CD14-positive monocyte (primary cell): ENCODE data around the gene CNBP. TPM values are rescaled to one million over a fixed set of nuclear protein-coding genes. Genes with fewer than 3 reads are reported as not detected.
A peak's percentile ranks its signal among the peaks of the same experiment; 100 is the strongest.

Source experiments
- DNase-seq, 3 donors: peaks; one replicate each; pipeline ENCODE4 v3.0.0-alpha.2; 2011 to 2022
- H2AFZ ChIP-seq: 2 replicates; pipeline ENCODE4 v1.6.0; 2012; ENCODE audit warnings: mild to moderate bottlenecking, low read depth, low read length, inconsistent platforms; ENCODE audit not compliant: insufficient read depth, poor library complexity, severe bottlenecking
- H3K27ac ChIP-seq, 2 donors: 1 replicate in 1 of 2; 2 replicates in 1 of 2; pipeline ENCODE4 v1.5.1; 2012 to 2013; ENCODE audit warnings: low read length in 2 of 2, control low read depth in 1 of 2, inconsistent platforms in 1 of 2, low read depth in 1 of 2, mild to moderate bottlenecking in 1 of 2
- H3K27me3 ChIP-seq, 2 donors: one replicate each; pipeline versions ENCODE4 v1.6.0 to v1.6.1; 2011 to 2013; ENCODE audit warnings: low read length in 2 of 2; ENCODE audit not compliant: control insufficient read depth in 2 of 2, insufficient read depth in 2 of 2
- H3K36me3 ChIP-seq, 2 donors: replicated peaks in 1 of 2; 1 replicate in 1 of 2; 2 replicates in 1 of 2; pipeline versions ENCODE4 v1.5.1 to v1.6.1; 2012 to 2013; ENCODE audit warnings: low read length in 2 of 2, control low read depth in 1 of 2, inconsistent platforms in 1 of 2, mild to moderate bottlenecking in 1 of 2; ENCODE audit not compliant: insufficient read depth in 2 of 2, control insufficient read depth in 1 of 2
- H3K4me1 ChIP-seq, 2 donors: 1 replicate in 1 of 2; 2 replicates in 1 of 2; pipeline versions ENCODE4 v1.5.1 to v1.6.1; 2012 to 2013; ENCODE audit warnings: low read length in 2 of 2, control low read depth in 1 of 2, inconsistent platforms in 1 of 2, mild to moderate bottlenecking in 1 of 2, moderate library complexity in 1 of 2; ENCODE audit not compliant: insufficient read depth in 2 of 2, control insufficient read depth in 1 of 2
- H3K4me2 ChIP-seq: replicated peaks from 2 replicates; pipeline ENCODE3; 2012; ENCODE audit warnings: low read length, moderate library complexity, mild to moderate bottlenecking; ENCODE audit not compliant: poor library complexity, severe bottlenecking; ENCODE audit errors: extremely low read depth
- H3K4me3 ChIP-seq, 3 experiments: fragments of 200-600 bp in 1 of 3; sonication (generic) in 1 of 3; replicated peaks in 1 of 3; 1 replicate in 2 of 3; 2 replicates in 1 of 3; pipeline ENCODE4 v1.5.1; 2011 to 2013; ENCODE audit warnings: low read length in 3 of 3, mild to moderate bottlenecking in 3 of 3, control low read depth in 2 of 3, low read depth in 2 of 3, inconsistent platforms in 1 of 3, moderate library complexity in 1 of 3
- H3K79me2 ChIP-seq: 2 replicates; pipeline ENCODE4 v1.6.0; 2012; ENCODE audit warnings: mild to moderate bottlenecking, control low read depth, inconsistent platforms, low read length, moderate library complexity; ENCODE audit not compliant: insufficient read depth
- H3K9ac ChIP-seq: 2 replicates; pipeline ENCODE4 v1.6.0; 2017; ENCODE audit warnings: low read length, mild to moderate bottlenecking; ENCODE audit not compliant: insufficient read depth, poor library complexity, severe bottlenecking
- H3K9me3 ChIP-seq, 2 donors: replicated peaks in 1 of 2; 1 replicate in 1 of 2; 2 replicates in 1 of 2; pipeline versions ENCODE4 v1.5.1 to v1.6.1; 2012 to 2013; ENCODE audit warnings: low read length in 2 of 2, control low read depth in 1 of 2; ENCODE audit not compliant: control insufficient read depth in 1 of 2, insufficient read depth in 1 of 2
- H4K20me1 ChIP-seq: 2 replicates; pipeline ENCODE4 v1.6.0; 2012; ENCODE audit warnings: mild to moderate bottlenecking, low read length, control low read depth, moderate library complexity; ENCODE audit not compliant: insufficient read depth
- H3K27ac Mint-ChIP-seq, 7 donors: one replicate each; pipeline ENCODE4 v1.8.0; 2020; ENCODE audit warnings: mild to moderate bottlenecking in 7 of 7, mixed read lengths in 7 of 7, moderate library complexity in 6 of 7, inconsistent platforms in 2 of 7
- H3K27me3 Mint-ChIP-seq, 3 donors: one replicate each; pipeline ENCODE4 v1.8.0; 2021 to 2022; ENCODE audit warnings: low read depth in 3 of 3, mild to moderate bottlenecking in 3 of 3, mixed read lengths in 3 of 3, moderate library complexity in 3 of 3, inconsistent platforms in 1 of 3
- H3K36me3 Mint-ChIP-seq, 2 donors: one replicate each; pipeline ENCODE4 v1.8.0; 2020; ENCODE audit warnings: mixed read lengths in 2 of 2, inconsistent platforms in 1 of 2, mild to moderate bottlenecking in 1 of 2
- H3K4me1 Mint-ChIP-seq: one replicate; pipeline ENCODE4 v1.8.0; 2020; ENCODE audit warnings: mild to moderate bottlenecking, mixed read lengths
- H3K4me3 Mint-ChIP-seq, 2 donors: one replicate each; pipeline ENCODE4 v1.8.0; 2020; ENCODE audit warnings: mild to moderate bottlenecking in 2 of 2, mixed read lengths in 2 of 2, moderate library complexity in 1 of 2
- H3K9me3 Mint-ChIP-seq, 7 donors: one replicate each; pipeline ENCODE4 v1.8.0; 2020 to 2022; ENCODE audit warnings: mixed read lengths in 7 of 7, mild to moderate bottlenecking in 6 of 7, moderate library complexity in 6 of 7, inconsistent platforms in 2 of 7
- WGBS: methylation state at CpG from one replicate; pipeline ENCODE4 v1.1.5; 2013; ENCODE audit warnings: missing lambda C conversion rate; ENCODE audit not compliant: insufficient coverage; 5-methylcytosine and 5-hydroxymethylcytosine counted together
- intact Hi-C, 2 donors: fragments of 100-400 bp; cut with micrococcal nuclease; formaldehyde crosslinking; loops; one replicate each; pipeline versions ENCODE4 v1.15.0 to v1.15.1; 2023
- polyA plus RNA-seq, 3 donors: library from polyadenylated mRNA; depleted of rRNA in 1 of 3; unstranded in 2 of 3; stranded (reverse) in 1 of 3; fragments of 300-500 nt in 2 of 3; fragments of >200 nt in 1 of 3; fragmentation: Illumina TruSeq in 2 of 3; gene quantifications; 1 replicate in 2 of 3; 2 replicates in 1 of 3; pipeline ENCODE4 v1.2.3, GENCODE V29; 2012 to 2021
- TF ChIP-seq, protein P1 (sequence below): fragments of 200-600 bp; IDR thresholded peaks from one replicate; pipeline ENCODE4 v1.8.0; 2022; ENCODE audit warnings: antibody characterized with exemption, mild to moderate bottlenecking

Gene CNBP
- polyA plus RNA-seq, 3 donors, result 354 to 946 (median 845) TPM

DNA sequence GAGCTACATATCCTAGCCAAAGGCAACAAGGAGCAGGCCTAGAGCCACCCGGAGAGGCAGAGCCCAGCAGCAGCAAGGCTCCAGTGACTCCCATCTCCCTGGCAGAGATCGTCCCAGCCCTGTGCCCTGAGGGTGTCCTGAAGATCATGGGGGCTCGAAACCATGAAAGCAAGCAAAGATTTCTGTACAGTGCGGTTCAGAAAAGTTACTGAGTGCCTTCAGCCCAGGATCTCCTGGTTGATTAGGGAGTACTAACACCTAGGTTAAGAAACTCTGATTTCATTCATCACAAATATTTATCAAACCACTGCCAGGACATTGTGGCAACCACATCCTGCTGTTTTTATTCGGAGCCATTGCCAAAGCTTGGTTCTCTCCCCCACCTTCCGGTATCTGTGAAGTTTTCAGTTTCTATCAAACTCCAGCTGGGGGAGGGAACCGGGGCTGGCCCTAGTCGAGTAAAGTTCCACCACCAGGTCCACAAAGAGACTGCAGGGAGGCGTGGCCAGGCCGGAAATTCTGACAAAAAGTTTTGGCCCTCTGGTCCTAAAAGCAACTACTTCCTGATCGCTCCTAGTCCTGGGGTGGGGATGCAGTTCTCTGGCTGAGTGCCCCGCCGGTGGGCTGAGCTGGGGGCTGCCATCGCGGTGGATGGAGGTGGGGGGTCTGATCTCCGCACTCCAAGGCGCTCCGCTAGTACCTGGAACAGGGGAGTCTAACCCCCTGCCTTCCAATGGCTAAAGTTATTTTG lies 63.3 kb downstream of the CNBP start:
- intact Hi-C loops, result no loop called here
- Histone ChIP-seq H3K27ac (peak overlapping the region; percentile 92 to 95), H3K4me2 (peak overlapping the region; percentile 92), H3K9me3 (no peaks in the 10 kb centered on the region), H4K20me1 (peaks cover 68% of the 10 kb centered on the region), H2AFZ (peak overlapping the region; percentile 41), H3K79me2 (peaks cover 49% of the 10 kb centered on the region), H3K36me3 (peaks cover 21 to 38% of the 10 kb centered on the region in 2 donors), H3K4me1 (peaks cover 36 to 48% of the 10 kb centered on the region in 2 donors), H3K9ac (peak overlapping the region; percentile 93), H3K27me3 (no peaks in the 10 kb centered on the region), H3K4me3 (peak overlapping the region; percentile 83 to 96 (median 94))
- peaks cover 0 to 4% (median 0%) of the 10 kb centered on the region in 7 donors for H3K9me3 Mint-ChIP-seq
- H3K27me3 Mint-ChIP-seq, result peaks cover 3 to 9% (median 4%) of the 10 kb centered on the region in 3 donors
- 2% methylated on average over 12 of the region's 18 CpGs for WGBS
- peaks cover 54% of the 10 kb centered on the region for H3K4me1 Mint-ChIP-seq
- H3K4me3 Mint-ChIP-seq, result peak overlapping the region; percentile 87 to 90
- peak; percentile 89 to 94 (median 92) for DNase-seq
- H3K36me3 Mint-ChIP-seq, result peaks cover 34 to 39% of the 10 kb centered on the region in 2 donors
- peak overlapping the region; percentile 84 to 96 (median 92) for H3K27ac Mint-ChIP-seq
- TF ChIP-seq, protein P1, sequence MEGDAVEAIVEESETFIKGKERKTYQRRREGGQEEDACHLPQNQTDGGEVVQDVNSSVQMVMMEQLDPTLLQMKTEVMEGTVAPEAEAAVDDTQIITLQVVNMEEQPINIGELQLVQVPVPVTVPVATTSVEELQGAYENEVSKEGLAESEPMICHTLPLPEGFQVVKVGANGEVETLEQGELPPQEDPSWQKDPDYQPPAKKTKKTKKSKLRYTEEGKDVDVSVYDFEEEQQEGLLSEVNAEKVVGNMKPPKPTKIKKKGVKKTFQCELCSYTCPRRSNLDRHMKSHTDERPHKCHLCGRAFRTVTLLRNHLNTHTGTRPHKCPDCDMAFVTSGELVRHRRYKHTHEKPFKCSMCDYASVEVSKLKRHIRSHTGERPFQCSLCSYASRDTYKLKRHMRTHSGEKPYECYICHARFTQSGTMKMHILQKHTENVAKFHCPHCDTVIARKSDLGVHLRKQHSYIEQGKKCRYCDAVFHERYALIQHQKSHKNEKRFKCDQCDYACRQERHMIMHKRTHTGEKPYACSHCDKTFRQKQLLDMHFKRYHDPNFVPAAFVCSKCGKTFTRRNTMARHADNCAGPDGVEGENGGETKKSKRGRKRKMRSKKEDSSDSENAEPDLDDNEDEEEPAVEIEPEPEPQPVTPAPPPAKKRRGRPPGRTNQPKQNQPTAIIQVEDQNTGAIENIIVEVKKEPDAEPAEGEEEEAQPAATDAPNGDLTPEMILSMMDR, result no peak

DNA sequence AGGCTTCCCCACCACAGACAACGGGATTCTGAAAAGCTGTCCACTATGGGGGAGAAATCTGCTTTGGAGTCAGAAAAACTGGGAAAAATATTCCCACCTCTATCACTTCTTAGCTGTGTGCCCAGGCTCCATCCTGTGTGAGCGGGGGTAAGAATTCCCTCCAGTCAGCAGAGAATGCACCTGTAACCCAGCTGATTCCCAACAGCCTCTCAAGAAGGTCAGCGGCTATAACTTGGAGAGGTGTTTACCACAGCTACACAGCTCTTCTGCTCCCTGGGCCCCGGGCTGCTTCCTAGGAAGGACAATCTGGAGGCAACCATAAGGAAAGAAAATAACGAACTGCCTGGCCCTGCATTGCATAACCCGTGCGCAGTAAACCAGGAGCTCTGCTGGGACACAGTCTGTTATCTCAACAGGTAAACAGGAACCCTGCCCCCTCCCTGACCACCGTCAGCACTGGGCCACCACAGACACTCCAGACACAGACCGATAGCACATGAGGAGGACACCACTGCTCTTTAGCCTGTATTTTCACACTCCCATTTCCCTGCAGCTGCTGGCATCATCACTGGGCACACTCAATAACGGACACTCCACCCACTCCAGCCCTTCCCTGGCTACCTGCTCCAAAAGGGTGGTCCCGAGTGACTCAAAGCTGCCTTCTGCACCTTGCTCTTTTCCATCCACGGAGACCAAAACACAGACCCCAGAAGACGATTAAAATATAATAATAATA lies 64.2 kb downstream of the CNBP start:
- peak overlapping the region; percentile 87 to 90 for H3K4me3 Mint-ChIP-seq
- H3K9me3 Mint-ChIP-seq, result peaks cover 0 to 4% (median 0%) of the 10 kb centered on the region in 7 donors
- peaks cover 77% of the 10 kb centered on the region for H4K20me1 ChIP-seq
- intact Hi-C loops, result no loop called here
- H3K4me3 ChIP-seq, result peak overlapping the region; percentile 83 to 96 (median 94)
- H3K79me2 ChIP-seq, result peaks cover 56% of the 10 kb centered on the region
- no peak overlapping the region for H2AFZ ChIP-seq
- peak overlapping the region; percentile 92 for H3K4me2 ChIP-seq
- DNase-seq, result no peak
- TF ChIP-seq, protein P1, result no peak
- 17% methylated on average over 9 of the region's 13 CpGs for WGBS
- no peaks in the 10 kb centered on the region for H3K27me3 ChIP-seq
- H3K9me3 ChIP-seq, result no peaks in the 10 kb centered on the region
- H3K27me3 Mint-ChIP-seq, result peaks cover 1 to 6% (median 3%) of the 10 kb centered on the region in 3 donors
- H3K9ac ChIP-seq, result peak overlapping the region; percentile 93
- H3K36me3 Mint-ChIP-seq, result peaks cover 37 to 43% of the 10 kb centered on the region in 2 donors
- H3K36me3 ChIP-seq, result peaks cover 25 to 46% of the 10 kb centered on the region in 2 donors
- peaks cover 36 to 48% of the 10 kb centered on the region in 2 donors for H3K4me1 ChIP-seq
- peak overlapping the region; percentile 84 to 96 (median 92) for H3K27ac Mint-ChIP-seq
- peak overlapping the region; percentile 92 to 95 for H3K27ac ChIP-seq
- H3K4me1 Mint-ChIP-seq, result peaks cover 54% of the 10 kb centered on the region
